BJ (cell line): ENCODE data around the gene PMEPA1. TPM values are rescaled to one million over a fixed set of nuclear protein-coding genes. Genes with fewer than 3 reads are reported as not detected.

ENCODE experiments used
- CTCF ChIA-PET: fragments of 350-600 bp; formaldehyde crosslinking; extraction: SDS; loops from one replicate; lab custom pipeline; 2021; ENCODE audit warnings: antibody characterized with exemption, inconsistent platforms; lab: Yijun Ruan, JAX
- POLR2A ChIA-PET: fragments of 300-600 bp; sonication (Branson Sonifier 250); formaldehyde crosslinking; extraction: SDS; loops from one replicate; lab custom pipeline; 2021; ENCODE audit warnings: antibody characterized with exemption; lab: Charles Lee
- DNase-seq: peaks from one replicate; pipeline ENCODE4 v3.0.0-alpha.2; 2011; ENCODE audit warnings: low read depth
- H3K27me3 ChIP-seq: 2 replicates; pipeline ENCODE4 v1.6.0; 2011; ENCODE audit warnings: low read length; ENCODE audit not compliant: control insufficient read depth, insufficient read depth
- H3K36me3 ChIP-seq: 2 replicates; pipeline ENCODE4 v1.5.1; 2011; ENCODE audit warnings: low read length; ENCODE audit not compliant: control insufficient read depth, insufficient read depth
- H3K4me3 ChIP-seq: 2 replicates; pipeline ENCODE4 v1.5.1; 2011; ENCODE audit warnings: low read depth, mild to moderate bottlenecking, control low read depth, low read length
- CTCF ChIP-seq: IDR thresholded peaks from 2 replicates; pipeline ENCODE4 v1.5.1; 2011; ENCODE audit warnings: low read depth, mild to moderate bottlenecking, control low read depth, inconsistent platforms, low read length, moderate library complexity; ENCODE audit not compliant: insufficient read depth
- polyA plus RNA-seq: library from polyadenylated mRNA; depleted of rRNA; stranded (reverse); fragments of >200 nt; gene quantifications from 2 replicates; pipeline ENCODE4 v1.2.3, GENCODE V29; 2011

PMEPA1 gene
- polyA plus RNA-seq, 1 experiment = 5.0 TPM

DNA sequence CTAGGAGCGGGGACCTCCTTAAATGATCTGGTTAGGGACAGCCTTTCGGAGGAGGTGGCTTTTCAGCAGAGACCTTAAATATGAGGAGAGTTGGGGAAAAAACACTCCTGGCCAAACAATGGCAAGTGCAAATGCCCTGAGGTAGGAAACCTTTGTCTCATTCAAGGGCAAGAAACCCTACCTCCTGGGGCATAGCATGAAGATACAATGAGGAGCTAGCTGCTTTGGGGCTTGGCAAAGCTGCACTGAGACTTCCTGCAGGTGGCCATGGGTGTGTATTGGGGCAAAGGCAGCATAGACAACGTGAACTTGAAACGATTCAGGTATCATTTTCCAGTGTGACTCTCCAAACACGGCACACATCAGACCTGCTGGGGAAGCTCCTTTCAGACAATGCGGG lies 30.7 kb downstream of the PMEPA1 start:
- ChIA-PET CTCF (interaction anchor here (1.2 kb wide), 1 partner anchor 31 kb away, joined by 3 read pairs; the partner anchor contains the start of gene PMEPA1), POLR2A (no interaction called here)
- no peak for TF ChIP-seq CTCF
- Histone ChIP-seq H3K27me3 (no peaks in the 10 kb centered on the region), H3K4me3 (no peak overlapping the region), H3K36me3 (no peaks in the 10 kb centered on the region)
- no peak for DNase-seq

DNA sequence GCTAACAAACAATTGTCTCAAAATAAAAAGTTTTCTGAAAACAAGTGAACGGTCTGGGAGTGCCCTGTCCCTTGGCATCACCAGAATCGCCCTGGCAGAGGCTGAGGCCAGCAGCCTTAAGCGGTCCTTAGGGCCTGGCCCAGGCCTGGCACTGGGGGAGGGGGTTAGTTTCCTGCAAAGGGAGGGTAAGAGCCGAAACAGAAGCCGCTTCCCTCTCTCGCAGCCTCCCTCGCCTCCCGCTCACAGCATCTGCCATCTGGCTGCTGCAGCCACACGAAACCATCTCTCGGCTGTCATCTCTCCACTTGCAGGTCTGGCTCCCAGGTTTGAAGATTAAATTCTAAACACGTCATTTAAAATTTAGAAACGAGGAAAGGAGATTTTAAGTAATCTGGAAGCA lies 31.5 kb downstream of the PMEPA1 start:
- no peak for DNase-seq
- ChIA-PET CTCF (interaction anchor here (1.2 kb wide), 1 partner anchor 31 kb away, joined by 3 read pairs; the partner anchor contains the start of gene PMEPA1), POLR2A (no interaction called here)
- Histone ChIP-seq H3K4me3 (no peak overlapping the region), H3K27me3 (no peaks in the 10 kb centered on the region), H3K36me3 (no peaks in the 10 kb centered on the region)
- TF ChIP-seq CTCF = no peak

DNA sequence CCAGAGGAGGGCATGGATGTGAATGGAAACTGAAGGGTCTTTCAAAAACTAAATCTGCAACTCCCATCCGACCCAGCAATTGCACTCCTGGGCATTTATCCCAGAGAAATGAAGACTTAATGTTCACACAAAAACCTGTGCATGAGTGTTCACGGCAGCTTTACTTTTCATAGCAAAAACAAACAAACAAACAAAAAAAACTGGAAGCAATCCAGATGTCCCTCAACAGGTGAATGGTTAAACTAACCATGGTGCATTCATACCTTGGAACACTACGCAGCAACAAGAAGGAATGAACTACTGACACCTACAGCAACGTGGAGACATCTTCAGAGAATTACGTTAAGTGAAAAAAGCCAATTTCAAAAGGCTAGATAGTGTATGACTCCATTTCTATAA lies 32.2 kb downstream of the PMEPA1 start:
- POLR2A ChIA-PET = no interaction called here
- no peak for DNase-seq
- CTCF ChIA-PET = interaction anchor here (0.6 kb wide), 1 partner anchor 55 kb away, joined by 3 read pairs; no protein-coding TSS in a partner anchor
- TF ChIP-seq CTCF = no peak
- Histone ChIP-seq H3K4me3 (no peak overlapping the region), H3K36me3 (no peaks in the 10 kb centered on the region), H3K27me3 (no peaks in the 10 kb centered on the region)

- ChIA-PET CTCF (interaction anchor here (0.6 kb wide), 1 partner anchor 54 kb away, joined by 3 read pairs; no protein-coding TSS in a partner anchor), POLR2A (no interaction called here)
- no peak for DNase-seq
- H3K36me3 ChIP-seq = no peaks in the 10 kb centered on the region
- no peaks in the 10 kb centered on the region for H3K27me3 ChIP-seq
- no peak overlapping the region for H3K4me3 ChIP-seq
- no peak for TF ChIP-seq CTCF
These were observed 32.9 kb downstream of the PMEPA1 start for GRCh38 chr20:57676589-57677583.

GRCh38 chr20:57675773-57676172 lies 34.0 kb downstream of the PMEPA1 start:
- ChIA-PET POLR2A (no interaction called here), CTCF (interaction anchor here (0.6 to 1.6 kb wide), 2 partner anchors 21 to 32 kb away, joined by 3 to 6 read pairs; no protein-coding TSS in a partner anchor)
- no peaks in the 10 kb centered on the region for H3K27me3 ChIP-seq
- no peak for DNase-seq
- TF ChIP-seq CTCF = no peak
- no peak overlapping the region for H3K4me3 ChIP-seq
- no peaks in the 10 kb centered on the region for H3K36me3 ChIP-seq
